ENCODE results near the gene MRC1.

The MRC1 gene

GRCh38 chr10:17878896-17879295 lies 69.7 kb downstream of the MRC1 start:
- H4K20me1 ChIP-seq (ENCODE audit: insufficient read depth, low read length): no peaks in the 10 kb centered on the region
- no peaks in the 10 kb centered on the region for H3K27me3 ChIP-seq (ENCODE audit: insufficient read depth, low read length)
- no peaks in the 10 kb centered on the region for H3K9me2 ChIP-seq (ENCODE audit: low read depth, low read length)
- H3K4me2 ChIP-seq (ENCODE audit: low read length): no peak overlapping the region
- H3K4me3 ChIP-seq (ENCODE audit: low read depth, low read length, poor library complexity, severe bottlenecking): no peak overlapping the region
- H3K27ac ChIP-seq (ENCODE audit: low read depth, low read length, poor library complexity, severe bottlenecking): no peak overlapping the region
- no peak overlapping the region for H3K9ac ChIP-seq (ENCODE audit: low read length)
- no peaks in the 10 kb centered on the region for H3K36me3 ChIP-seq (ENCODE audit: insufficient read depth, low read length)
- no peak for TF ChIP-seq EZH2 (IDR thresholded peaks at IDR 0.05; ENCODE audit: borderline replicate concordance, low read length)
- TF ChIP-seq CTCF (IDR thresholded peaks at IDR 0.05; ENCODE audit: low read length): no peak
- H3F3A ChIP-seq (ENCODE audit: insufficient read depth, low read length): no peaks in the 10 kb centered on the region
- H2AFZ ChIP-seq (ENCODE audit: low read length): no peak overlapping the region
- no peaks in the 10 kb centered on the region for H3K9me3 ChIP-seq (ENCODE audit: low read length)
- no peaks in the 10 kb centered on the region for H3K79me2 ChIP-seq (ENCODE audit: insufficient read depth, low read length)
- H3K4me1 ChIP-seq (ENCODE audit: insufficient read depth, low read length, severe bottlenecking): no peaks in the 10 kb centered on the region

DNA sequence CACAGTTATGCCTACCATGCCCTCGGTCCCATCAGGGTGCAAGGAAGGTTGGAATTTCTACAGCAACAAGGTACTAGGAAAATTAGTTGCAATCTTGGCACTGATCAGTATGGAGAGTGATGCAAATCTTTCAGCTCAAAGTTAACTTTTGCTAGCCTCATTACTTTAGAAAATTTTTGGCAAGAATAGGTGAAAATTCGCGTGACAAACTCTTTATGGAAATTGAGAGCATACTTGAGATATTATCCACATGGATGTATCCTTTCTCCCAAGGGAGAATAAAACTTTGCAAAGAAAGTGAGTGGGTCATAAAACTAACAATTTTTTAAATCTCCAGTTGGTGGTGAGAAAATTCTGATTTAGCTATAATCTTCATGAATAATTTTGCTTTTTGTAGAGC lies 71.5 kb downstream of the MRC1 start:
- H3K9me2 ChIP-seq (ENCODE audit: low read depth, low read length): no peaks in the 10 kb centered on the region
- no peak for TF ChIP-seq CTCF (IDR thresholded peaks at IDR 0.05; ENCODE audit: low read length)
- TF ChIP-seq EZH2 (IDR thresholded peaks at IDR 0.05; ENCODE audit: borderline replicate concordance, low read length): no peak
- no peaks in the 10 kb centered on the region for H3K4me1 ChIP-seq (ENCODE audit: insufficient read depth, low read length, severe bottlenecking)
- H3K36me3 ChIP-seq (ENCODE audit: insufficient read depth, low read length): no peaks in the 10 kb centered on the region
- H3K9me3 ChIP-seq (ENCODE audit: low read length): no peaks in the 10 kb centered on the region
- H3F3A ChIP-seq (ENCODE audit: insufficient read depth, low read length): no peaks in the 10 kb centered on the region
- H4K20me1 ChIP-seq (ENCODE audit: insufficient read depth, low read length): no peaks in the 10 kb centered on the region
- no peak overlapping the region for H3K4me2 ChIP-seq (ENCODE audit: low read length)
- no peak overlapping the region for H3K9ac ChIP-seq (ENCODE audit: low read length)
- no peak overlapping the region for H3K27ac ChIP-seq (ENCODE audit: low read depth, low read length, poor library complexity, severe bottlenecking)
- no peaks in the 10 kb centered on the region for H3K27me3 ChIP-seq (ENCODE audit: insufficient read depth, low read length)
- no peak overlapping the region for H2AFZ ChIP-seq (ENCODE audit: low read length)
- H3K79me2 ChIP-seq (ENCODE audit: insufficient read depth, low read length): no peaks in the 10 kb centered on the region
- no peak overlapping the region for H3K4me3 ChIP-seq (ENCODE audit: low read depth, low read length, poor library complexity, severe bottlenecking)

- TF ChIP-seq EZH2 (IDR thresholded peaks at IDR 0.05; ENCODE audit: borderline replicate concordance, low read length) (no peak), CTCF (IDR thresholded peaks at IDR 0.05; ENCODE audit: low read length) (no peak)
- no peaks in the 10 kb centered on the region for H3K36me3 ChIP-seq (ENCODE audit: insufficient read depth, low read length)
- H3K9me2 ChIP-seq (ENCODE audit: low read depth, low read length): no peaks in the 10 kb centered on the region
- no peak overlapping the region for H3K4me2 ChIP-seq (ENCODE audit: low read length)
- H3K9ac ChIP-seq (ENCODE audit: low read length): no peak overlapping the region
- no peak overlapping the region for H3K4me3 ChIP-seq (ENCODE audit: low read depth, low read length, poor library complexity, severe bottlenecking)
- no peaks in the 10 kb centered on the region for H3K4me1 ChIP-seq (ENCODE audit: insufficient read depth, low read length, severe bottlenecking)
- H3K79me2 ChIP-seq (ENCODE audit: insufficient read depth, low read length): no peaks in the 10 kb centered on the region
- H2AFZ ChIP-seq (ENCODE audit: low read length): no peak overlapping the region
- no peaks in the 10 kb centered on the region for H3K27me3 ChIP-seq (ENCODE audit: insufficient read depth, low read length)
- no peaks in the 10 kb centered on the region for H3F3A ChIP-seq (ENCODE audit: insufficient read depth, low read length)
- H3K9me3 ChIP-seq (ENCODE audit: low read length): no peaks in the 10 kb centered on the region
- no peaks in the 10 kb centered on the region for H4K20me1 ChIP-seq (ENCODE audit: insufficient read depth, low read length)
- H3K27ac ChIP-seq (ENCODE audit: low read depth, low read length, poor library complexity, severe bottlenecking): no peak overlapping the region
Measured at GRCh38 chr10:17882557-17882956, 73.4 kb downstream of the MRC1 start.

Measured in OCI-LY1 (cell line).